ENCODE results near the gene PDE2A.
A peak's percentile ranks its signal among the peaks of the same experiment; 100 is the strongest.

PDE2A gene

DNA sequence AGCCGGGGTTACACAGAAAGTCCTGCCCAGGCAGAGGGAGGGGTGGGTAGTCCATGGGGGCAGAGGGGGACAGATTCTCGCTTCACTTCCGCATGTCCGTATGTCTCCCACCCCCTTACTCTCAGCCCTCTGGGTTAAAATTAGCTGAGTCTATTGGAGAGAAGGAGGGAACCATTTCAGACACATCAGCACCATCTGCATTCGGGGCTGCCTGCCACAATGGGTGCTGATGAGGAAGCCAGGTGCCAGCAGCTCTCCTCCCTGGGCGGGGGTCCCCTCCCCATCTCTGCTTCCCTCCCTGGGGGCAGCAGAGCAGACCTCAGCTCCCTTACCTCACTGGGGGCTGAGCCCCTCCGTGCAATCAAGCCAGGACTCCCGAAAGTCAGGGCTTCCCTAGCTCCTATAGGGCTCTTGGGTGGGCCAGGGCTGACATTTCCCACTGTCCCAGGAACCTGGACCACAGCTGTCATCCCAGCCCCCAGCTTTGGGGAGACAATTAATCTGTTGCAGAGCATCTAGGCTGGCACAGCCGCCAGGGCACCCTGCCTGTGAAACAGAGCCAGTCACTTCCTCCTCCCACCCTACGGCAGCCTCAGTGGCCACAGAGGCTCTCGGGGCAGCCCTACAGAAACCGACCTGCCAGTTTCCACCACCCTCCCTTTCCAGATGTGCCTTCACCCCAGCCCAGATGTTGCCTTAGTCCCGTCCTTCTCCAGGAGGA is 67.3 kb downstream of the PDE2A start:
- DNase-seq: no peak

GRCh38 chr11:72605973-72606747 is 68.1 kb downstream of the PDE2A start:
- no peak for DNase-seq

DNA sequence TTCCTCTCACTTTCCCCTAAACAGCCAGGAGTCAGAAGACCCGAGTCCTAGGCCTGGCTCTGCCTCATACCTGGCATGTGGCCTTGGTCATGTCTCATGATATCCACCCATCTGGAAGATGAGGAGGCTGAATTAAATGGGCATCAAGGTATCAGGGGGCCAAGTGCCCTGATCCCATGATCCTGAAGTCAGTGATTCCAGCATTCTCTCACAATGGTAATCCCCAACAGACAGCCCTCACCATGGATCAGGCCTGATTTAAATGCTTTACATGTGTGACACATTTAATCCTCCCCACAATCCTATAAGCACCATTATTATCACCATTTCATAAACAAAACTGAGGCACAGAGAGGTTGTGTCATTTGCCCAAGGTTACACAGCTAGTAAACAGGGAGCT is 70.0 kb downstream of the PDE2A start:
- DNase-seq: no peak

DNA sequence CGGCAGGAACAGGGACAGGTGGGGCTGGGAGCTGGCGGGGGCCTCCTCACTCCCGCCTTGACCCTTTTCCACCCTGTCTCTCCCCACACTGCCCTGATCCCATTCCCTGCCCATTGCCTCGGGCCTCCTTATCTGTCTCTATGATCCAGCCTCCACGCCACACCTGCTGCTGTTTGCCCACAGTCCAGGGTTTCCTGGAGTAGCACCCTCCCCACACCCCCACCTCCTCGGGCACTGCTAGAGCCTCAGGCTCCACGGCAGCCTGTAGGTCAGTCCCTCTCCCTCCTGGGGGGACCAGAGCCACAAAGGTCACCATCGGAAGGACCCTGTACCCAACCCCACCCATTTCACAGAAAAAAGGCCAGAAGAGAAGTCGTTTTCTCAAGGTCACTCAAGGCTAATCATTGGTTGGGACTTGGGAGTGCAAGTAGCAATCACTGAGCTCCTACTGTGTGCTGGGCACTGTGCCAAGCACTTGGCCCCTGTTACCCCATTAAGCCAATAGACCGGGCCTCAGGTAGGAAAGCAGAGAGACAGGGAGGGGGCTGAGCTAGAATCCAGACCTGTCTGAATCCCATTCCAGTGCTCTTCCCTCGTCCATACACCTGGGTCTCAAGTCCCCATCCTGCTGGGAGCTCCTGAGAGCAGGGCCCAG is 71.8 kb downstream of the PDE2A start:
- DNase-seq: no peak

GRCh38 chr11:72600557-72600956 is 73.7 kb downstream of the PDE2A start:
- no peak for DNase-seq

DNA sequence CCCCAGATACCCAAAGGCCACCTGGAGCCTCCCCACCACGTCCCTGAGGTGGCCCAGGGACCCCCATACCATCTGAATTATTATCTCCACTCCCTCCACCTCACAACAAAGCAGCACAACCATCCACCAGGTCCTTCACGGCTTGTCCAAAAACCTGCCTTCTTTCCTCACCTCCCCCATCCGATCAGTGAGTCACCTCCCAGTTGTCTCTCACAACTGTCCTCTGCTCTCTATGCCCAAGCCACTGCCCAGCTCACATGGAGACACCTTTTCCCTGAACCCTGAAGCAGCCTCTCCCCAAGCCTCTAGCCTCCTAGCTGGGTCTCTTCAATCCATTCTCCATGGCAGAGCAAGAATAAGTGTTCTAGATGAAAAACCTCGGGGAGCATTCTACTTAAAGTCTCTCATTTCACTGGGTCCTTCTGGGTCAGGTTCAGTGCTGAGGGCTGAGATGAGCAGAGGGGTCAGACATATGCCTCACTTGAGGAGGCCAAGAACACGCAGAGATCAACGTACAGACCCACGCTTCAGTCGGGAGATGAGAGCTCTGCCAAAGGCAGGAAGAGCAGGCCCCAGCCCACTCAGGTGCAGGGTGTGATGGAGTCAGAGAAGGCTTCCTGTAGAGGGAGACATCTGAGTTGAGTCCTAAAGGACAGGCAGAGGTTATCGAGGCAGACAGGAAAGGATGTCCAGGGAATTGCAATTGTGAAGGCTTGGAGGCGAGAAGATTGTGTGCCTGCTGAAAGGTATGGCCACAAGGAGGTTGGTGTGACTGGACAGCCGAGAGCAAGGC is 74.7 kb downstream of the PDE2A start:
- no peak for DNase-seq

GRCh38 chr11:72598906-72599305 is 75.3 kb downstream of the PDE2A start:
- no peak for DNase-seq

GRCh38 chr11:72598466-72598865 is 75.8 kb downstream of the PDE2A start:
- DNase-seq: no peak

DNA sequence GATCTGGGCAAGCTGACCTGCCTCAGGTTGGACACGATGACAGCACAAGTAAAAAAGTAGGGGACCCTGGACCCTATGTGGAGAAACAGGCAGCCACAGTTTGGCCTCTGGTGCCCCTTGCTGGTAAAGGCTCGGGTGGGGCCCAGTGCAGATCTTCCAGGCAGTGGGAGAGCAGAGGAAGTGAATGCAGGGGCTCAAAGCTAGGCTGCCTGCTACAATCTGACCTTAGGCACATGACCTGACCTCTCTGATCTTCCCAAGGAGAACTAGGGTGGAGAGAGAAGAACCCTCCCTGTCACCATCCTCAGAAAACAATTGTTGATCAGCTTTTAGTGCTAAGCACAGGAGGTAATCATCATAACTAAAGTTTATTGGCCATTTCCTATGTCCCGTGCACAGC is 76.5 kb downstream of the PDE2A start:
- no peak for DNase-seq

GRCh38 chr11:72595292-72595684 is 78.9 kb downstream of the PDE2A start:
- DNase-seq: no peak

DNA sequence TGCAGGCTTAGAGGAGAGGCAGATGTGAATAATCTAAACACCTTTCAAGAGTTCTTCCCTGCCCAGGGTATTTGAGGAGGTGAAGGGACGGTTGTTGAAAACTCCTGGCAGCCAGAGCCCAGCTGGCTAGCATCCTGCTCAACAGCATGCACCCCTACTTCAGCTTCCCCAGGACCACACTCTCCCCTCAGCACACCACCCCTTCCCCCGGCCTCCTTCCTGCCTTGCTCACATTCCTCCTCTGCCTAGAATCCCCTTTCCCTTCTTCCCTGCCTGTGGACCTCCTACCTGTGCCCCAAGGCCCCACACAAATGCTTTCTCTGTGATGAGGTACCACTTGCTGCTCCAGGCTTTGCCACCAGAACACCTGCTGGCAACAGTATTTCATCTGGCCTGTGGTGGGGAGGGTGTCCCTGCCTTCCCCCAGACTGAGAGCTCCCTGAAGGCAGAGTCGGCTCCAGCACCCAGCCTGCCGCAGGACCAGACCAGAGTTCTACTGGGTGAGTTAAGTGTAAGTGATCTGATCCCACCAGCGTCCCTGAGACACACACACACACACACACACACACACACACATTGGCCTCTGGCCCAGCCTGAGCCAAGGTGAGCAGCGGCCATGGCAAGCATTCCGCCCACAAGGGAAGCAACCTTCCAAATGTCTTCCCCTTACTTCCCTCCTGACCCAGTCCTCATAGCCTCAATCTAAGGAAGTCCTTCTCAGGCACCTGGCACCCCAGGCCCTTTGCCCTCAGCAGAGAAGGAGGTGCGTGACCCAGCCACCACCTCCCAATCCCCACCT is 79.5 kb downstream of the PDE2A start:
- no peak for DNase-seq

DNA sequence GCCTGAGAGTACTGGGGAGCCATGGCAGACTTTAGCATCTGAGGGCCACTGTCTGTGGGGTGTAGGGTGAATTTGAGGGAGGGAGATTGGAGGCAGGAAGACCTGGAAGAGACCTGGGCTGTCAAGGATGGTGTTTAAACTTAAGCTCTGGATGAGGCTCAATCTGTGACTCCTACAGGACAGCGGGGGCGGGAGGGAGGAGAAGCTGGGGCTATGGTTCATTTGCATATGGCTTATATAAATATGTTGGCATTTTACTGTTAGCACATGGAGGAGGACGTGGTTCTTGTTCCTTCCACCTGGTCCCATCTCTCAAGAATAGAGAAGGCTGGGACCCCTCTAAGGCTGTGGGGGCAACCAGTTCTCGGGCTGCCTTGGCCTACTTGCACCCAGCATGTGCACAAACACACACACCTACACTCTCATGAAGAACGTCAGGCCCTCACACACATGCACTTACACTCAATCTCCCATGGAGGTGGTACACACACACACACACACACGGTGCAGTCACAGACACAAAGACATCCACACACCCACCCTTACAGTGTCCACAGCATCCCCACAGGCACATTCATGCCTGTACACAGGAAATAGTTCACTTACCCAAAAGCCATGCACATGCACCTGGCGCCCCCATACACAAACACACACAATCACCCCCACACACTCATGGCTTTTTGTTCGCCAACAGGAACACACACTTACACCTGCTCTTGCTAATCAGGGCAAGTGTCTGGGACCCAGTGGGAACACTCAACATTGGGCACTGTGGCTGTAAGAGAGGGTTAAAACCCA is 81.3 kb downstream of the PDE2A start:
- no peak for DNase-seq

GRCh38 chr11:72591785-72592502 is 82.3 kb downstream of the PDE2A start:
- peak; percentile 59 to 73 for DNase-seq

GRCh38 chr11:72591023-72591422 is 83.2 kb downstream of the PDE2A start:
- DNase-seq: no peak

- peak; percentile 63 to 79 for DNase-seq
These were observed 84.1 kb downstream of the PDE2A start for GRCh38 chr11:72589802-72590761.

DNA sequence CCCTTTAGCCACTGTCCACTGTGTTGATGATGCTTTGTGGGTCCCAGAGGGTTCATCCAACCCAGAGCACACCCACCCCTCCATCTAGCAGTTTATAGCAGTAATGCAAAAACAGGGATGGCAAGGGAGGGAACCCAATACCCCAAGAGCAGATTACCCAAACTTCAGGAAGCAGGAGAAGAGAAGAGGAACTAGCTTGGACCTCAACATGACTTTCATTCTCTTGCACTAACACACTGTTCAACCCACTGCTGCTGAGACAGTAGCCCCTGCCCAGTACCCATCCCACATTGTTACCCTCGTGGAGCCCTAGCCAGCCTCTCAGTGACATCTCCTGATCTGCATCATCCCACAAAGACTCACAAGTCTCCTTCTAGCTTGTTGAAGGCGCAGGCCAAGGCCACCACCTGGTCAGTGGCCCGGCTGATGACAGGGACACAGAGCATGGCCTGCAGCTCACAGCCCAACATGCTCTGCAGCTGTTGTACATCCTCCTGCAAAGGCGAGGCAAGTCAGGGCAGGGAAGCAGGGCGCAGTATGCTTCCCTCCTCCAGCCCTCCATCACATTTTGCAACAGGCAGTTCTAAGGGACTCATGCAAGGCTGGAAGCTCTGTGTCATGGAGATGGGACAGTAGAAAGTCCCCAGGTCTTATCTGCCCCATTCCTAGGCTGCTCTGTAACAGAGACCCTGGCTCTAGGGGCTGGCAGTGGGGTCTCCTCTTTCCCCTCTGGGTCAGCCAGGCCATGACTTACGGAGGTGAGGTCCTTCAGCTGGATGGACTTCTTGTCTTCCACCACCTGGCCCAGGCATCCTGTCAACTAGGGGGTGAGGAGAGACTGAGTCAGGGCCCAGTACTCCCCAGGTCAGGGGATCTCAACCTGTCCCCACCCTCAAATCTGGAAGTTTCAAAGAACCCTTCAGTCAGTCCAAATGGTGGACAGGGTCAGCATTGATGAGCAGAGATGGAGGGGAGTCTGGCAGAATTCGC is 85.5 kb downstream of the PDE2A start:
- DNase-seq: no peak

DNA sequence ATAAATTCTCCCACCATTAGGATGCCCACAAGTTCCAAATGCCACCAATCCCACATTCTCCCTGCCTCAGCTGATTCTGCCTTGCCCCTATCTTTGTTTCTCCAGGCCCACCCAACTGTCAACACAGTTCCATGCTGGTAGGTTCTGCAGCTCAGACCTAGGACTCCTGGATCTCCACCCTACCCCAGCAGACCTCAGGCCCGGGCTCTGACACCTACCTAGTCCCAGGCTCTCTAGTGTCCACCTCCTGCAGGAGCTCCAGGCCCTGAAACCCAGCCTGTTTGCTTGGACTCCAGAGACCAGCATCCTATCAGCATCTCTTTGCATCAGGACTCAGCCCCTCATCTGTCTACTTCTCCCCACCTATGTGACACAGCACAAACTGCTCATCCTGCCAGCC is 86.5 kb downstream of the PDE2A start:
- no peak for DNase-seq

All from activated T-cell treated with anti-CD3 and anti-CD28 coated beads, Interleukin-2, amount 50 U/mL, for 48 hours (primary cell).